ENCODE measurements around the gene ALG8.
"Not testable (repeated sequence)": the region's sequence is repeated elsewhere in the genome, so short reads cannot be mapped to it uniquely, and the experiment has no call there.

The ALG8 gene

DNA sequence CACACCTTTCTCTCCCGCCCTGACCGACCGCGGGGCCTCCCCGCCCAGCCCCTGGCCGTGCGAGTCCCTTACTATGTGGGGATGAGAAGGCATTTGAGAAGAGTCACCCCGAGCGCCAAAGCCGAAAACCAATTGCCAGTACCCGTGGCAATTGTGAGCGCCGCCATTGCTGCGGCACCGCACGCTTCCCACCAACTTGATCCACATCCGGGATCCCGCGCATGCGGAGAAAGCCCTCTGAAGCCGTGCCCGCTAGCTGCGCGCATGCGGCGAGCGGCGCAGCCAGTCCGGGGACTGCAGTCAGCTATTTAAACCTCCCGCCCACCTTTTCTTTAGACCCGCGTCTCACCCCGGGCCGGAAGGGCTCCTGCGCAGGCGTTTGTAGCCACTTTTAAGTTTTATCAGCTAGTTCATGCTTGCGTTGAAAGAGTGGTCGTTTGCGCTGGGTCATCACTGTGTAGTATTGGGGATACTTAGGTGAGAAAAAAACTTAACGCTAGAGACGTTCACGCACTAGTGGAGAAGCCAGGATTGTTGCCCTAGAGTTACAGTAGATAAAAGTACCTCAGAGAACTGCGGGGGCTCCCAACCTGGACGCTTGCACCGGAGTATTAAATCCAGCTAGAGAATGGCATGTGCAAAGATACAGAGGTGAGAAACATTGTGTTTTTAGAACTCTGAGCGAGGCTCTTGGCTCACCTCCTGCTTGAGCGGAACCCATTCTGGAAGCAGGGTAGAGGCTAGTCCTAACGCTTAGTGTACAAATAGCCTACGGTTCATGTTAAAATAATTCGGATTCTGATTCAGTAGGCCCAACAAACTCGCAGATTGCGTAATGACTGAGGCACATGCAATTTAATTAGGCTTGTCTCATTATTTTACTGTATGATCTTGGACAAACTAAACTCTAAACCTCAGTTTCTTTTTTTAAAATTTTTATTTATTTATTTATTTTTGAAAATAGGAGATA lies at the start of gene ALG8:
Gene ALG8 (minus strand): TSS at position 205 of the 970 bp plus-strand sequence. CDS start 38 bp downstream, at position 167.
- Mint-ChIP-seq H3K4me3 (peak within 1 kb of the TSS; percentile 90), H3K36me3 (ENCODE audit: low read depth) (peaks cover 38% of the 10 kb centered on the region), H3K4me1 (ENCODE audit: low read depth) (peaks cover 30% of the 10 kb centered on the region), H3K27ac (peak within 1 kb of the TSS; percentile 93), H3K9me3 (peaks cover 2% of the 10 kb centered on the region), H3K27me3 (ENCODE audit: low read depth) (no peaks in the 10 kb centered on the region)

DNA sequence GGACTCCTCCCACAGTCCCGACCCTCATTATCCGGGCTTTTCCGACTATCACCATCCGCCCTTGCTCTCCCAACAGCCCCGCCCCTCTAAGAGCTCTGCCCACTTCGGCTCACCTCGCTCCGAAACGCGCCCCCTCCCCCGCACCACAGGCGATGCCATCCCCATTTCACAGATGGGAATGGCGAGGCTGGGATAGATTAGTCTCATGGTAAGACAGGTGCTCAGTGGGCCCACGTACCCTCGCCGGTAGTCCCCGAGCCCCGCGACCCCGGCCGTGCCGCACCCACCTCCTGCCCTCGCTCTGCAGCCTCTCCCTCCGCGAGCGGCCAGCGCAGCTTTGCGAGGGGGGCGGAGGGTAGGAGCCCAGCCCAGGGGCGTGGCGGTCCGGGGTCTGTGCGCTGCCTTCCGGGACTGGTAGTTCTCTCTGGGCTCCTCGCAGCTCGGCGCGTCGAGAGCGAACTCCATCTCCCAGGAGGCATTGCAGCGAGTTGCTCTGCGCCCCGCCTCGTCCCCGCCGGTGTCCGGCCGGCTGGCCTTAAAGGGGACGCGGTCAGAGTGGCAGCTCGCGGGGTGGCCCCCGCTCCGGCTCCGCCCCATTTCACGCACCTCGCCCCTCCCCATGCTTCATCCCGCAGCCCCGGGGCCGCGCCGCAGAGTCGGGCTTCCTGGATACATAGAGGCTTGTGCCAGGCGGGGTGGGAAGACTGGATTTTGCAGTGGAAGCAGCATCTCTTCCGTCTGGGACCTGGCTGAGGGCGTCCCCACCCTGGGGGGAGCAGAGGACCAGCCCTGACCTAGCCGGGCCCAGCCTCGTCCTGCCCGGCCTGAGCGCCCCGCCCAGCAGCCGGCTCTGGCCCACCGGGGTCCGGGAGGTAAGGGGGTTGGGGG lies 49.1 kb upstream of the ALG8 start, which contains the start of the genes KCTD21 and USP35:
Gene KCTD21 (minus strand): TSS at position 341 of the 888 bp plus-strand sequence. CDS start 14,072 bp downstream, outside the sequence.
Gene USP35 (plus strand): TSS at position 634 of the 888 bp plus-strand sequence. CDS start 7,327 bp downstream, outside the sequence.
- no peaks in the 10 kb centered on the region for H3K27me3 Mint-ChIP-seq (ENCODE audit: low read depth)
- H3K36me3 Mint-ChIP-seq (ENCODE audit: low read depth), result peaks cover 25% of the 10 kb centered on the region
- H3K4me3 Mint-ChIP-seq, result peak within 1 kb of the TSS; percentile 100
- peaks cover 46% of the 10 kb centered on the region for H3K4me1 Mint-ChIP-seq (ENCODE audit: low read depth)
- no peaks in the 10 kb centered on the region for H3K9me3 Mint-ChIP-seq
- H3K27ac Mint-ChIP-seq, result peak within 1 kb of the TSS; percentile 99

DNA sequence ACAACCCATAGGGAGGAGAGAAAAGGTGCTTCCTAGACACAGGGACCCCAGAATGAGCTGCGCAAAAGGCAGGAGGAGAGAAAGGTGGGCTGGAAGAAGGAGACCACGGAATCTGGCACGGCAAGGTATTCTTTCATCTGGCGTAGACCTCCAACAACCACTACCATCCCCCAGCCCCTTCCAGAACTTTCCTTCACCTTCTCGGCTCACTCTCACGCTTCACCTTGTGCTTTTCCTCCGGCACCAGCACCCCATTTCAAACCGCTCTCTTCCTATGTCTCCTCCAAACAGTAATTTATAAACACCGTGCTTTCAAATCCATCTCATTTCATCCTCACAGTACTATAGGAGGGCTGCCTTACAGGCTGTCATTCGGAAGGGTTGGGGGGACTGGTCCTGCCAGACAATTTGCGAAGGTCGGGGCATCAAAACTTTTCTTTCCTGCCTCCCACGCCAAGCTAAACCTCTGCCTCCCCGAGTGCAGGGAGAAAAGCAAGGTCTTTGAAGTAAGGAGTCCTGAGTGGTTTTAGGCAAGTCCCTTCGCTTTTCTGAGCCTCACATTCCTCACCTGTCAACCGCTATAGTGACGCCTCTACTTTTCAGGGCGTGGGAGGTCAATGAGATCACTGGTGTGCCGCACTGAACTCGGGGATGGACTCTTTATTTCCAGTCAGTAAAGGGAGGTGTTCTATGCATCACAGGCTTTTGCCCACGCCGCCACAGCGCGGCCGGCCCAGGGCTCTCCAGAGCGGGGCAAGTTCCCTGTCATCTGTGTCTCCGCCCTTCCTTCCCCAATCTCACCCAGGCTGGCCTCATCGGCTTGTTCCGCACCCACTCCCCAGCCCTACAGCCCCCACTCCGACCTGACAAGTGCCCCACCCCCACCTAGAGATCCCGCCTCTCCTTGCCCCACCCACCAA lies 48.2 kb upstream of the ALG8 start:
- Mint-ChIP-seq H3K4me3 (peak overlapping the region; percentile 100), H3K36me3 (ENCODE audit: low read depth) (peaks cover 27% of the 10 kb centered on the region), H3K27me3 (ENCODE audit: low read depth) (no peaks in the 10 kb centered on the region), H3K4me1 (ENCODE audit: low read depth) (peaks cover 40% of the 10 kb centered on the region), H3K9me3 (no peaks in the 10 kb centered on the region), H3K27ac (peak overlapping the region; percentile 99)

DNA sequence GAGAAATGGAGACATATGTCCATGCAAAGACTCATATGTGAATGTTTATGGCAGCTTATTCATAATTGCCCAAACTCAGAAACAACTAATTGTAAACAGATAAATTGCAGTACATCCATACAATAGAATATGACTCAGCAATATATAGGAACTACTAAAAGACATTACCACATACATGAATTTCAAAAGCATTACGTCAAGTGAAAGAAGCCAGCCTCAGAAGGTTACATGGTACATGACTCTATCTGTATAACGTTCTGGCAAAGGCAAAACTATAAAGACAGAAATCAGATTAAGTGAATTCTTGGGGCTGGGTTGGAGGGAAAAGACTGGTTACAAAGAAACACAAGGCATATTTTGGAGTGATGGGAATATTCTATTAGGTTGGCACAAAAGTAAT lies 41.8 kb upstream of the ALG8 start:
- no peak overlapping the region for H3K27ac Mint-ChIP-seq
- no peak overlapping the region for H3K4me3 Mint-ChIP-seq
- peaks cover 9% of the 10 kb centered on the region for H3K9me3 Mint-ChIP-seq
- H3K4me1 Mint-ChIP-seq (ENCODE audit: low read depth), result peaks cover 7% of the 10 kb centered on the region
- H3K36me3 Mint-ChIP-seq (ENCODE audit: low read depth), result peaks cover 24% of the 10 kb centered on the region
- no peaks in the 10 kb centered on the region for H3K27me3 Mint-ChIP-seq (ENCODE audit: low read depth)

DNA sequence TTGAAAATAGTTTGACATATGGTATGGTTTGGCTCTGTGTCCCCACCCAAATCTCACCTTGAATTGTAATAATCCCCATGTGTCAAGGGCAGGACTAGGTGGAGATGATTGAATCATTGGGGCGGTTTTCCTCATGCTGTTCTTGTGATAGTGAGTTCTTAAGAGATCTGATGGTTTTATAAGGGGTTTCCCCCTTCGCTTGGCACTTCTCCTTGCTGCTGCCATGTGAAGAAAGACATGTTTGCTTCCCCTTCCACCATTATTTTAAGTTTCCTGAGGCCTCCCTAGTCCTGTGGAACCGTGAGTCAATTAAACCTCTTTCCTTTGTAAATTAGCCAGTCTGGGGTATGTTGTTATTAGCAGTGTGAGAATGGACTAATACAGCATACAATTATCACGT lies 41.3 kb upstream of the ALG8 start:
- Mint-ChIP-seq H3K27ac (no peak overlapping the region), H3K9me3 (peaks cover 11% of the 10 kb centered on the region), H3K4me1 (ENCODE audit: low read depth) (peaks cover 5% of the 10 kb centered on the region), H3K36me3 (ENCODE audit: low read depth) (peaks cover 28% of the 10 kb centered on the region), H3K27me3 (ENCODE audit: low read depth) (no peaks in the 10 kb centered on the region), H3K4me3 (no peak overlapping the region)

DNA sequence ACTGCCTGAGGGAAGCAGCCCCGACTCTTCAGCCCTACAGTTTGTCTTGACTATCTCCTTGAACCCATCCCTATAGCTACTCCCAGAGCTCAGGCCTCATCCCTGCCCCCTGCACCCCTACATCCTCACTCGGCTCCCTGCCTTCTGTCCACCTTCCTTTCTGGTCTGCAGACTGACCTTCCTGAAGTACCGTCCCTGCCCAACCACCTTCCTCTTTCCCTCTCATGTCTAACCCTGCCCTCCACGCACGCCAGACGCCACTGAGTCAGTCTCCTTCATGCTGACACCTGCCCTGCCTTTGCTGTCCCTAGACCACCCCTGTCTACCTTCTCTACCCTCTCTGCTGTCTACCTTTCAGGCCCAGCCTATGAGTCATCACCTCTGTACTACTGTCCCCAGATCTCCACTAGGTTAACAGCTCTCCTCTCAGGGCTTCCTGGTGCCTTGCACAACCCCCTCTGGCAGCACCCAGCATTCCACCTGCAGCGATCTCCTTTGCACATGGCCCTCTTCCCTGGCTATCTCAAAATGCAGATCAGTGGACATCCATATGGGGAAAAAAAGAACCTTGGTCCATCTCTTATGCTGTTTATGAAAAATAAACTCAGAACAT lies 40.1 kb upstream of the ALG8 start:
- peaks cover 11% of the 10 kb centered on the region for H3K9me3 Mint-ChIP-seq
- H3K4me3 Mint-ChIP-seq, result no peak overlapping the region
- peak overlapping the region; percentile 0 for H3K27ac Mint-ChIP-seq
- H3K36me3 Mint-ChIP-seq (ENCODE audit: low read depth), result peaks cover 32% of the 10 kb centered on the region
- H3K4me1 Mint-ChIP-seq (ENCODE audit: low read depth), result peaks cover 5% of the 10 kb centered on the region
- H3K27me3 Mint-ChIP-seq (ENCODE audit: low read depth), result no peaks in the 10 kb centered on the region

DNA sequence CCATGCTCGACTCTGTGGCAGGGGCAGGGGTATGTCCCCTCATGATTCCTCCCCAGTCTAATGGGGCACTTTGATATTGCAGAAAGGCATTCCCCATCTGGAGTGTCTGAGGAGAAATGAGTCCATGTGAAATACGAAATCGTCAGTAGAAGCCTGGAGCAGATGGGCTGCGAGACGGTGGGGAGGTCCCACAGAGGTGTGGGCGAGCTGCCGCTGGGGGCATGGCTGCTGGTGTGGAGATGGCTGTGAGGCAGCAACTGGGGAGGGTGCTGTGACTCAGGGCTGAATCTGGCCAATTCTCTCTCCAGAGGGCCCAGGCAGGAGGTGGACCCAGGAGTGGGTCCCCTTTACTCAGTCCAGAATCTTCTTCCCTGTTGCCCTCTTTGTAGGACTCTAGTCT lies 37.8 kb upstream of the ALG8 start:
- Mint-ChIP-seq H3K36me3 (ENCODE audit: low read depth) (peaks cover 37% of the 10 kb centered on the region), H3K27ac (no peak overlapping the region), H3K4me3 (no peak overlapping the region), H3K4me1 (ENCODE audit: low read depth) (peaks cover 5% of the 10 kb centered on the region), H3K9me3 (peaks cover 11% of the 10 kb centered on the region), H3K27me3 (ENCODE audit: low read depth) (no peaks in the 10 kb centered on the region)

DNA sequence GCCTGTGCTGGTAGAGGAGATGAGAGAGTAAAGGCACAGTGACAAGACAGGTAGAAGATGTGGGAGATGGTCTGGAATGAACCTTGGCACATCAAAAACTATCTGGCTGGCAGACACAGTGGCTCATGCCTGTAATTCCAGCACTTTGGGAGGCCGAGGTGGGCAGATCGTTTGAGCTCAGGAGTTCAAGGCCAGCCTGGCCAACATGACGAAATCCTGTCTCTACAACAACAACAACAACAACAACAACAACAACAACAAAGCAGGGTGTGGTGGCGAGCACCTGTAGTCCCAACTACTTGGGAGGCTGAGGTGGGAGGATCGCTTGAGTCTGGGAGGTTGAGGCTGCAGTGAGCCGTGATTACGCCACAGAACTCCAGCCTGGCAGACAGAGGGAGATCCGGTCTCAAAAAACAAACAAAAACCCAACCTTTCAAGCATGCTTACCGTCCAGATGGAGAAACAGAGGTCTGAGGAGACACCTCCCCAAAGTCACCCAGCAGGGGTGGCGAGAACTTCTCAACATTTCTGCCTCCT lies 37.2 kb upstream of the ALG8 start:
- Mint-ChIP-seq H3K36me3 (ENCODE audit: low read depth) (peaks cover 38% of the 10 kb centered on the region), H3K4me1 (ENCODE audit: low read depth) (peaks cover 5% of the 10 kb centered on the region), H3K27me3 (ENCODE audit: low read depth) (no peaks in the 10 kb centered on the region), H3K4me3 (no peak overlapping the region), H3K27ac (no peak overlapping the region), H3K9me3 (peaks cover 11% of the 10 kb centered on the region)

DNA sequence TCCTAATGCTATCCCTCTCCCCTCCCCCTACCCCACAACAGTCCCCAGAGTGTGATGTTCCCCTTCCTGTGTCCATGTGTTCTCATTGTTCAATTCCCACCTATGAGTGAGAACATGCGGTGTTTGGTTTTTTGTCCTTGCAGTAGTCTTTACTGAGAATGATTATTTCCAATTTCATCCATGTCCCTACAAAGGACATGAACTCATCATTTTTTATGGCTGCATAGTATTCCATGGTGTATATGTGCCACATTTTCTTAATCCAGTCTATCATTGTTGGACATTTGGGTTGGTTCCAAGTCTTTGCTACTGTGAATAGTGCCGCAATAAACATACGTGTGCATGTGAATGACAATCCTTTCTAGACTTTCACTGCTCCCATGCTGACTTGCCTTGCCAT lies 36.4 kb upstream of the ALG8 start:
- not testable (repeated sequence) for H3K4me3 Mint-ChIP-seq; H3K4me1 Mint-ChIP-seq (ENCODE audit: low read depth); H3K27me3 Mint-ChIP-seq (ENCODE audit: low read depth); H3K9me3 Mint-ChIP-seq; H3K27ac Mint-ChIP-seq
- peaks cover 35% of the 10 kb centered on the region for H3K36me3 Mint-ChIP-seq (ENCODE audit: low read depth)

DNA sequence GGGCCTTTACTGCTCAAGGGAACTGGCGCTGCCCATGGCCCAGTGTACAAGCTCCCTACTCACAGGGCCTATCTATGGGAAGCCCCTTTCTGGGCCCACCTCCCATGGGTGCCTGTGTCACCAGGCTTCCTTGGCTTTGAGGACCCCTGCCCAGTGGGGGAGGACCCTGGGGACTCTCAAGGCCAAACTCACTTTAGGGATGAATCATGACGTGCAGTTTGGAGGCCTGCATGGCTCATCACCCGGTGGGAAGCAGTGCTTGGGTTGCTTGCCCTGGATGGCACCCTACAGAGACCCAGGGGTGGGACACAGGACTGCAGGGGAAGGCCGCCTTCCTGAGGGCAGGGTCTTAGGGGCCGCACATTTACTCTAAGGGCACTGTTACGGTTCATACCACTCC lies 32.5 kb upstream of the ALG8 start:
- peaks cover 30% of the 10 kb centered on the region for H3K36me3 Mint-ChIP-seq (ENCODE audit: low read depth)
- H3K27me3 Mint-ChIP-seq (ENCODE audit: low read depth), result no peaks in the 10 kb centered on the region
- H3K27ac Mint-ChIP-seq, result no peak overlapping the region

DNA sequence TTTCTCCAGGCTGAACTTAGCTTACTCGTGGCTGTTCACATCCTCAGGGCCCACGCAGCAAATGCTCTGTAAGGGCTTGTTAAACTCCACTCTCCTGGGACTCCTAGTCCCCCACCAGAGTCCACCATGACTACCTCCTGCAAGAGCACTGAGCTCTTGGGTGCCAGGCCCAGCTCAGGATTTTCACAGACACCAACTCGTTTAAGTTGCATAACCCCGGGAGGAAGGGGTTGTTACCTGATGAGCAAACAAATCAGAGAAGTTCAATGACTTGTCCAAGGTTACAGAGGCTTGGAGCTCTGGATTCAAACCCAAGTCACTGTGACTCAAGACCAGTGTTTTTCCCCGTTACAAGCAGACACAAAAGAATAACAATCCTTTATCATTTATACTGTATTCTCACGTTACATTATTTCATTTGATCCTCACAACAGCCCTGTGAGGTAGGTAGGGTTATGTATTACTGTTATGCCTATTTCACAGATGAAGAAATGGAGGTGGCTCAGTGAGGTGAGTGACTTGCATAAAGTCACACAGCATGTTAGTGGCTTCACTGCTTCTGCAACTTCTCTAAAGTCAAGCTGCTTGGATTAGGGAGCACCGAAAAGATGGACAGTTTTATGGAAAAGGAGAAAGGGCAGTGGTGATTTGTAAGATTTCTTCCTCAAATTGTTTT lies 31.6 kb upstream of the ALG8 start:
- H3K27ac Mint-ChIP-seq, result no peak overlapping the region
- H3K27me3 Mint-ChIP-seq (ENCODE audit: low read depth), result no peaks in the 10 kb centered on the region
- peaks cover 5% of the 10 kb centered on the region for H3K4me1 Mint-ChIP-seq (ENCODE audit: low read depth)
- peaks cover 25% of the 10 kb centered on the region for H3K36me3 Mint-ChIP-seq (ENCODE audit: low read depth)
- H3K9me3 Mint-ChIP-seq, result peaks cover under 1% of the 10 kb centered on the region
- no peak overlapping the region for H3K4me3 Mint-ChIP-seq

More for the DNA sequence above, 32.5 kb upstream of the ALG8 start:
- H3K4me1 Mint-ChIP-seq (ENCODE audit: low read depth), result peaks cover 5% of the 10 kb centered on the region
- peaks cover 5% of the 10 kb centered on the region for H3K9me3 Mint-ChIP-seq
- H3K4me3 Mint-ChIP-seq, result no peak overlapping the region

DNA sequence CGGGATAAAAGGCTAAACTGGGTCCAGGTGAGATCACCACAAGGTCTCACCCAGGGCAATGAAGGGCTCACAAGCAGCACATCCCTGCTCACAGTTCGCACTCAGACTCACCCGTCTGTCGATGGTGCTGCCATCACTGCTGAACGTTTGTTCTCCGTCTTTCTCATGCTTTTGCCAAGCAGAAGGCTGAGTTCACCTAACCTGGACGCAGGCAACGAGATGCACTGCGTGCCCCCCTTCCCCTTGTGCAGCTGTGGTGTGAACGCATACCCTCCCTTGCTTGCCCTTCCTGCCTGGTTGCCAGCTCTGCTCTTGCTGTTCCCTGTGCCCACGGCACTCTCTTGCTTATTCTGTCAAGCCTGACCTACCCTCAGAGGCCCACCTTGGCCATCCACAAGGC lies 31.0 kb upstream of the ALG8 start:
- H3K27me3 Mint-ChIP-seq (ENCODE audit: low read depth), result no peaks in the 10 kb centered on the region
- H3K4me1 Mint-ChIP-seq (ENCODE audit: low read depth), result peaks cover 5% of the 10 kb centered on the region
- no peak overlapping the region for H3K4me3 Mint-ChIP-seq
- no peaks in the 10 kb centered on the region for H3K9me3 Mint-ChIP-seq
- H3K27ac Mint-ChIP-seq, result no peak overlapping the region
- peaks cover 21% of the 10 kb centered on the region for H3K36me3 Mint-ChIP-seq (ENCODE audit: low read depth)

Measured in T-helper 1 cell treated with Interleukin-12 subunit alpha and Interleukin-12 subunit beta and Interleukin-4 antibody, amounts not matched to agents 30 μg/mL and 1 μg/mL, for 36 hours (primary cell).